Measurements from ENCODE around the gene TAB2. TPM values are rescaled to one million over a fixed set of nuclear protein-coding genes. Genes with fewer than 3 reads are reported as not detected.
"Not testable (repeated sequence)": the region's sequence is repeated elsewhere in the genome, so short reads cannot be mapped to it uniquely, and the experiment has no call there.

TAB2 gene
- polyA plus RNA-seq, 3 donors: 3.1 to 32.0 (median 6.0) TPM

GRCh38 chr6:149347067-149347466, 29.6 kb downstream of the TAB2 start:
- DNase-seq: no peak
- TF ChIP-seq CTCF (IDR thresholded peaks at IDR 0.05): no peak
- Mint-ChIP-seq H3K4me1 (peaks cover 40% of the 10 kb centered on the region), H3K4me3 (no peak overlapping the region), H3K9me3 (no peaks in the 10 kb centered on the region), H3K27me3 (ENCODE audit: low read depth in 3 of 3) (no peaks in the 10 kb centered on the region), H3K36me3 (peaks cover 16 to 24% of the 10 kb centered on the region in 2 donors), H3K27ac (no peak overlapping the region)
- no peak overlapping the region for H2AFZ ChIP-seq (ENCODE audit: insufficient read depth, low read depth, low read length, poor library complexity, severe bottlenecking)
- no peaks in the 10 kb centered on the region for H3K9me3 ChIP-seq (replicated peaks in 1 of 2; ENCODE audit: control insufficient read depth in 1 of 2, insufficient read depth in 1 of 2, low read length in 2 of 2)
- peaks cover 25 to 28% of the 10 kb centered on the region in 2 donors for H3K4me1 ChIP-seq (ENCODE audit: control insufficient read depth in 1 of 2, insufficient read depth in 2 of 2, low read length in 2 of 2)
- peaks cover 6 to 30% of the 10 kb centered on the region in 2 donors for H3K36me3 ChIP-seq (replicated peaks in 1 of 2; ENCODE audit: control insufficient read depth in 1 of 2, insufficient read depth in 2 of 2, low read length in 2 of 2)
- H3K79me2 ChIP-seq (ENCODE audit: insufficient read depth, low read length): peaks cover 100% of the 10 kb centered on the region
- intact Hi-C loops (cut with micrococcal nuclease): no loop called here
- H3K4me3 ChIP-seq (replicated peaks in 1 of 3; ENCODE audit: low read depth in 2 of 3, low read length in 3 of 3): no peak overlapping the region
- no peak overlapping the region for H3K27ac ChIP-seq (ENCODE audit: low read depth in 1 of 2, low read length in 2 of 2)
- no peaks in the 10 kb centered on the region for H3K27me3 ChIP-seq (ENCODE audit: control insufficient read depth in 2 of 2, insufficient read depth in 2 of 2, low read length in 2 of 2)
- no peak overlapping the region for H3K4me2 ChIP-seq (replicated peaks; ENCODE audit: extremely low read depth, low read length, poor library complexity, severe bottlenecking)
- H3K9ac ChIP-seq (ENCODE audit: insufficient read depth, low read length, poor library complexity, severe bottlenecking): no peak overlapping the region
- peaks cover 100% of the 10 kb centered on the region for H4K20me1 ChIP-seq (ENCODE audit: insufficient read depth, low read length)
- no CpG with 5 or more reads among the region's 2 CpGs for WGBS (ENCODE audit: insufficient coverage)

GRCh38 chr6:149349279-149349678, 31.8 kb downstream of the TAB2 start:
- DNase-seq; H3K27me3 ChIP-seq (ENCODE audit: control insufficient read depth in 2 of 2, insufficient read depth in 2 of 2, low read length in 2 of 2); H3K4me3 ChIP-seq (replicated peaks in 1 of 3; ENCODE audit: low read depth in 2 of 3, low read length in 3 of 3); H3K9ac ChIP-seq (ENCODE audit: insufficient read depth, low read length, poor library complexity, severe bottlenecking); H3K9me3 ChIP-seq (replicated peaks in 1 of 2; ENCODE audit: control insufficient read depth in 1 of 2, insufficient read depth in 1 of 2, low read length in 2 of 2); H3K9me3 Mint-ChIP-seq; H3K4me3 Mint-ChIP-seq; H3K4me2 ChIP-seq (replicated peaks; ENCODE audit: extremely low read depth, low read length, poor library complexity, severe bottlenecking); H3K27me3 Mint-ChIP-seq (ENCODE audit: low read depth in 3 of 3); intact Hi-C loops (cut with micrococcal nuclease); H2AFZ ChIP-seq (ENCODE audit: insufficient read depth, low read depth, low read length, poor library complexity, severe bottlenecking); H3K4me1 ChIP-seq (ENCODE audit: control insufficient read depth in 1 of 2, insufficient read depth in 2 of 2, low read length in 2 of 2): not testable (repeated sequence)
- WGBS (ENCODE audit: insufficient coverage): 100% methylated on average over 2 of the region's 6 CpGs
- H3K36me3 ChIP-seq (replicated peaks in 1 of 2; ENCODE audit: control insufficient read depth in 1 of 2, insufficient read depth in 2 of 2, low read length in 2 of 2): peaks cover 8 to 42% of the 10 kb centered on the region in 2 donors
- peak overlapping the region in 1 of 2 donors; percentile 3 for H3K27ac ChIP-seq (ENCODE audit: low read depth in 1 of 2, low read length in 2 of 2)
- H3K27ac Mint-ChIP-seq: peak overlapping the region in 3 of 7 donors; percentile 23 to 66 (median 41)
- peaks cover 100% of the 10 kb centered on the region for H3K79me2 ChIP-seq (ENCODE audit: insufficient read depth, low read length)
- peaks cover 24% of the 10 kb centered on the region for H3K4me1 Mint-ChIP-seq
- H3K36me3 Mint-ChIP-seq: peaks cover 12 to 28% of the 10 kb centered on the region in 2 donors
- peaks cover 99% of the 10 kb centered on the region for H4K20me1 ChIP-seq (ENCODE audit: insufficient read depth, low read length)
